Smooth muscle cell (in vitro differentiated cells): ENCODE data around the gene RBM39. TPM values are rescaled to one million over a fixed set of nuclear protein-coding genes. Genes with fewer than 3 reads are reported as not detected.

ENCODE experiments used
- DNase-seq: peaks from one replicate; lab custom pipeline; 2025; ENCODE audit not compliant: unreplicated experiment; lab: John Stamatoyannopoulos, UW
- H2AFZ ChIP-seq: fragments of 200-600 bp; sonication (generic); 2 replicates; pipeline ENCODE4 v1.6.0; 2016; ENCODE audit warnings: antibody characterized with exemption, low read depth, mild to moderate bottlenecking
- H3F3A ChIP-seq: fragments of 200-600 bp; sonication (generic); 2 replicates; pipeline ENCODE4 v1.6.0; 2017; ENCODE audit warnings: antibody characterized with exemption, low read depth
- H3K27ac ChIP-seq: fragments of 200-600 bp; sonication (generic); 2 replicates; pipeline ENCODE4 v1.5.1; 2016; ENCODE audit warnings: low read depth, mild to moderate bottlenecking
- H3K27me3 ChIP-seq: fragments of 200-600 bp; sonication (generic); 2 replicates; pipeline ENCODE4 v1.6.1; 2016; ENCODE audit warnings: low read depth, mild to moderate bottlenecking
- H3K36me3 ChIP-seq: fragments of 200-600 bp; sonication (generic); 2 replicates; pipeline ENCODE4 v1.5.1; 2016; ENCODE audit warnings: low read depth
- H3K4me1 ChIP-seq: fragments of 200-600 bp; sonication (generic); 2 replicates; pipeline ENCODE4 v1.5.1; 2016; ENCODE audit warnings: low read depth
- H3K4me2 ChIP-seq: fragments of 200-600 bp; sonication (generic); 2 replicates; pipeline ENCODE4 v1.6.0; 2016; ENCODE audit warnings: mild to moderate bottlenecking
- H3K4me3 ChIP-seq: fragments of 200-600 bp; sonication (generic); 2 replicates; pipeline ENCODE4 v1.5.1; 2016; ENCODE audit warnings: mild to moderate bottlenecking
- H3K79me2 ChIP-seq: fragments of 200-600 bp; sonication (generic); 2 replicates; pipeline ENCODE4 v1.6.0; 2016; ENCODE audit warnings: low read depth, mild to moderate bottlenecking
- H3K9ac ChIP-seq: fragments of 200-600 bp; sonication (generic); 2 replicates; pipeline ENCODE4 v1.6.0; 2016; ENCODE audit warnings: low read depth
- H3K9me3 ChIP-seq: fragments of 200-600 bp; sonication (generic); replicated peaks from 2 replicates; pipeline ENCODE4 v1.5.1; 2016; ENCODE audit warnings: low read depth
- H4K20me1 ChIP-seq: fragments of 200-600 bp; sonication (generic); 2 replicates; pipeline ENCODE4 v1.6.0; 2016; ENCODE audit warnings: low read depth
- CTCF ChIP-seq: fragments of 200-600 bp; sonication (generic); IDR thresholded peaks from 2 replicates; pipeline ENCODE4 v1.5.1; 2017; ENCODE audit warnings: borderline replicate concordance, mild to moderate bottlenecking, antibody characterized with exemption; ENCODE audit not compliant: insufficient read depth, poor library complexity, severe bottlenecking
- WGBS: methylation state at CpG from one replicate; pipeline ENCODE4 v1.1.7; 2016; ENCODE audit warnings: low lambda C conversion rate; 5-methylcytosine and 5-hydroxymethylcytosine counted together
- polyA plus RNA-seq: library from polyadenylated mRNA; unstranded; fragments of >200 nt; fragmentation: Nextera tagmentation; extraction: Ambion mirVana; gene quantifications from 2 replicates; pipeline ENCODE4 v1.2.1, GENCODE V29; 2016
- total RNA-seq: library from RNA; depleted of rRNA; stranded (reverse); fragments of >200 nt; gene quantifications from 2 replicates; pipeline ENCODE4 v1.2.3, GENCODE V29; 2014

Gene RBM39
- total and polyA plus RNA-seq, 2 experiments from 2014 or later, result 139 to 408 TPM

- Histone ChIP-seq H3K4me3 (peak overlapping the region; percentile 81), H3K9ac (peak overlapping the region; percentile 94), H4K20me1 (peaks cover 41% of the 10 kb centered on the region), H3F3A (peaks cover 54% of the 10 kb centered on the region), H3K36me3 (peaks cover 18% of the 10 kb centered on the region), H3K9me3 (no peaks in the 10 kb centered on the region), H3K79me2 (peaks cover 21% of the 10 kb centered on the region), H3K27me3 (no peaks in the 10 kb centered on the region), H2AFZ (no peak overlapping the region), H3K27ac (peak overlapping the region; percentile 94), H3K4me1 (peaks cover 10% of the 10 kb centered on the region), H3K4me2 (peak overlapping the region; percentile 93)
- no peak for DNase-seq
- no peak for TF ChIP-seq CTCF
- 94% methylated on average over 7 of the region's 7 CpGs for WGBS
These were observed 41.4 kb downstream of the RBM39 start for GRCh38 chr20:35700625-35701148.

- no peak for TF ChIP-seq CTCF
- Histone ChIP-seq H3K4me3 (peak overlapping the region; percentile 81), H3K4me1 (peaks cover 10% of the 10 kb centered on the region), H3K27me3 (no peaks in the 10 kb centered on the region), H3K79me2 (peaks cover 21% of the 10 kb centered on the region), H2AFZ (no peak overlapping the region), H3K4me2 (peak overlapping the region; percentile 93), H3K27ac (peak overlapping the region; percentile 94), H4K20me1 (peaks cover 35% of the 10 kb centered on the region), H3K9me3 (no peaks in the 10 kb centered on the region), H3F3A (peaks cover 48% of the 10 kb centered on the region), H3K36me3 (peaks cover 18% of the 10 kb centered on the region), H3K9ac (peak overlapping the region; percentile 94)
- DNase-seq, result no peak
- 33% methylated on average over 6 of the region's 6 CpGs for WGBS
These were observed 42.0 kb downstream of the RBM39 start for GRCh38 chr20:35699957-35700624.

GRCh38 chr20:35699127-35699956, 42.7 kb downstream of the RBM39 start, which contains the start of the genes NFS1 and ROMO1:
NFS1 (minus strand) TSS chr20:35699352; CDS start chr20:35699288, 64 bp downstream.
ROMO1 (plus strand) TSS chr20:35699405; CDS start chr20:35699633, 228 bp downstream.
- Histone ChIP-seq H3K79me2 (peaks cover 18% of the 10 kb centered on the region), H3K9ac (peak within 1 kb of the TSS; percentile 94), H3K4me2 (peak within 1 kb of the TSS; percentile 93)

More at GRCh38 chr20:35699127-35699956, 42.7 kb downstream of the RBM39 start, which contains the start of the genes NFS1 and ROMO1:
- DNase-seq, result peak; percentile 48
- Histone ChIP-seq H3K4me1 (peaks cover 10% of the 10 kb centered on the region), H2AFZ (peak within 1 kb of the TSS; percentile 80), H3K36me3 (peaks cover 12% of the 10 kb centered on the region), H3K4me3 (peak within 1 kb of the TSS; percentile 81), H3F3A (peaks cover 41% of the 10 kb centered on the region), H3K9me3 (no peaks in the 10 kb centered on the region), H3K27me3 (no peaks in the 10 kb centered on the region), H4K20me1 (peaks cover 28% of the 10 kb centered on the region), H3K27ac (peak within 1 kb of the TSS; percentile 94)
- TF ChIP-seq CTCF, result no peak
- under 1% methylated on average over 67 of the region's 81 CpGs for WGBS
